Loucy (cell line): ENCODE data around the gene ABL2.

ENCODE experiments used
- H2AFZ ChIP-seq: fragments of 200-600 bp; sonication (generic); 2 replicates; pipeline ENCODE4 v1.6.0; 2016; ENCODE audit warnings: antibody characterized with exemption, mild to moderate bottlenecking, low read length, moderate library complexity
- H3F3A ChIP-seq: fragments of 200-600 bp; 2 replicates; pipeline ENCODE4 v1.6.0; 2016; ENCODE audit warnings: antibody characterized with exemption, low read depth, mild to moderate bottlenecking
- H3K27me3 ChIP-seq: fragments of 200-600 bp; sonication (generic); 2 replicates; pipeline ENCODE4 v1.6.1; 2014; ENCODE audit warnings: low read length, mild to moderate bottlenecking; ENCODE audit not compliant: insufficient read depth, poor library complexity, severe bottlenecking
- H3K36me3 ChIP-seq: fragments of 200-600 bp; sonication (generic); 2 replicates; pipeline ENCODE4 v1.6.1; 2016; ENCODE audit warnings: low read length; ENCODE audit not compliant: insufficient read depth
- H3K4me1 ChIP-seq: fragments of 200-600 bp; sonication (generic); 2 replicates; pipeline ENCODE4 v1.5.1; 2014; ENCODE audit warnings: low read length, mild to moderate bottlenecking; ENCODE audit not compliant: insufficient read depth, poor library complexity, severe bottlenecking
- H3K4me2 ChIP-seq: fragments of 200-600 bp; sonication (generic); 2 replicates; pipeline ENCODE4 v1.6.0; 2014; ENCODE audit warnings: antibody characterized with exemption, low read length, low read depth, mild to moderate bottlenecking; ENCODE audit not compliant: poor library complexity, severe bottlenecking
- H3K4me3 ChIP-seq: fragments of 200-600 bp; sonication (generic); 2 replicates; pipeline ENCODE4 v1.5.1; 2014; ENCODE audit warnings: low read length, mild to moderate bottlenecking, mixed read lengths; ENCODE audit not compliant: poor library complexity, severe bottlenecking
- H3K79me2 ChIP-seq: fragments of 200-600 bp; sonication (generic); 2 replicates; pipeline ENCODE4 v1.6.1; 2014; ENCODE audit warnings: low read length; ENCODE audit not compliant: insufficient read depth
- H3K9ac ChIP-seq: fragments of 200-600 bp; sonication (generic); 2 replicates; pipeline ENCODE4 v1.6.0; 2014; ENCODE audit warnings: mild to moderate bottlenecking, low read depth, low read length, moderate library complexity; ENCODE audit not compliant: poor library complexity, severe bottlenecking
- H3K9me2 ChIP-seq: fragments of 200-600 bp; sonication (generic); replicated peaks from 2 replicates; pipeline ENCODE4 v1.6.1; 2016; ENCODE audit warnings: low read depth, low read length, mixed read lengths
- H3K9me3 ChIP-seq: fragments of 200-600 bp; sonication (generic); 2 replicates; pipeline ENCODE4 v1.6.1; 2014; ENCODE audit warnings: mild to moderate bottlenecking, antibody characterized with exemption, low read length, low read depth; ENCODE audit not compliant: insufficient read depth
- H4K20me1 ChIP-seq: fragments of 200-600 bp; sonication (generic); 2 replicates; pipeline ENCODE4 v1.6.0; 2014; ENCODE audit warnings: antibody characterized with exemption, low read length, mild to moderate bottlenecking; ENCODE audit not compliant: insufficient read depth, poor library complexity, severe bottlenecking
- CTCF ChIP-seq: fragments of 200-600 bp; sonication (generic); conservative IDR thresholded peaks from 2 replicates; pipeline ENCODE4 v1.5.1; 2014; ENCODE audit warnings: mild to moderate bottlenecking, antibody characterized with exemption, low read length
- EZH2phosphoT487 ChIP-seq: fragments of 200-600 bp; IDR thresholded peaks from 2 replicates; pipeline ENCODE4 v1.6.1; 2018; ENCODE audit warnings: antibody characterized with exemption, mild to moderate bottlenecking, moderate library complexity, borderline replicate concordance

ABL2 gene

GRCh38 chr1:179120736-179121135 lies 108.7 kb downstream of the ABL2 start:
- no peaks in the 10 kb centered on the region for H4K20me1 ChIP-seq
- no peak overlapping the region for H3K9ac ChIP-seq
- no peaks in the 10 kb centered on the region for H3K4me1 ChIP-seq
- no peak overlapping the region for H3K4me3 ChIP-seq
- TF ChIP-seq CTCF = no peak
- no peak for TF ChIP-seq EZH2phosphoT487
- H2AFZ ChIP-seq = no peak overlapping the region
- no peaks in the 10 kb centered on the region for H3K9me3 ChIP-seq
- H3K36me3 ChIP-seq = peaks cover 42% of the 10 kb centered on the region; the same call in 1 of the 2 replicates
- H3F3A ChIP-seq = 0 out of 2 replicates have a peak, but pooled peaks cover 2% of the 10 kb centered on the region
- H3K9me2 ChIP-seq = no peaks in the 10 kb centered on the region
- no peaks in the 10 kb centered on the region for H3K27me3 ChIP-seq
- no peak overlapping the region for H3K4me2 ChIP-seq
- no peaks in the 10 kb centered on the region for H3K79me2 ChIP-seq

- Histone ChIP-seq H3K4me1 (no peaks in the 10 kb centered on the region), H3K9me2 (no peaks in the 10 kb centered on the region), H3K36me3 (peaks cover 42% of the 10 kb centered on the region; the same call in 1 of the 2 replicates), H3K4me3 (no peak overlapping the region), H4K20me1 (no peaks in the 10 kb centered on the region), H3F3A (0 out of 2 replicates have a peak, but pooled peaks cover 2% of the 10 kb centered on the region), H3K9me3 (no peaks in the 10 kb centered on the region), H3K79me2 (no peaks in the 10 kb centered on the region), H2AFZ (no peak overlapping the region), H3K4me2 (no peak overlapping the region), H3K27me3 (no peaks in the 10 kb centered on the region), H3K9ac (no peak overlapping the region)
- TF ChIP-seq CTCF = no peak
- no peak for TF ChIP-seq EZH2phosphoT487
These were observed 110.0 kb downstream of the ABL2 start for GRCh38 chr1:179119513-179119912.

GRCh38 chr1:179115181-179115580 lies 114.3 kb downstream of the ABL2 start:
- Histone ChIP-seq H3K79me2 (no peaks in the 10 kb centered on the region), H3K4me1 (no peaks in the 10 kb centered on the region), H3K27me3 (no peaks in the 10 kb centered on the region), H3K9me3 (no peaks in the 10 kb centered on the region), H3K9ac (no peak overlapping the region), H3K36me3 (peaks cover 37% of the 10 kb centered on the region; the same call in 1 of the 2 replicates), H3K9me2 (no peaks in the 10 kb centered on the region), H3F3A (no peaks in the 10 kb centered on the region), H3K4me2 (no peak overlapping the region), H4K20me1 (no peaks in the 10 kb centered on the region), H2AFZ (no peak overlapping the region), H3K4me3 (no peak overlapping the region)
- TF ChIP-seq CTCF = no peak
- TF ChIP-seq EZH2phosphoT487 = no peak
